Neural crest cell (in vitro differentiated cells): ENCODE results near the gene COLEC11. TPM values are rescaled to one million over a fixed set of nuclear protein-coding genes. Genes with fewer than 3 reads are reported as not detected.

ENCODE experiments used
- DNase-seq: peaks from one replicate; pipeline ENCODE4 v3.0.0; 2021; ENCODE audit warnings: low read depth, mixed read lengths, low spot score
- H3K27ac Mint-ChIP-seq: one replicate; pipeline ENCODE4 v1.8.0; 2021; ENCODE audit warnings: mild to moderate bottlenecking, mixed read lengths; ENCODE audit not compliant: unreplicated experiment
- H3K27me3 Mint-ChIP-seq: 2 replicates; pipeline ENCODE4 v1.8.0; 2021; ENCODE audit warnings: low read depth, mild to moderate bottlenecking, mixed read lengths
- H3K36me3 Mint-ChIP-seq: 2 replicates; pipeline ENCODE4 v1.8.0; 2021; ENCODE audit warnings: low read depth, mild to moderate bottlenecking, mixed read lengths
- H3K4me1 Mint-ChIP-seq: 2 replicates; pipeline ENCODE4 v1.8.0; 2021; ENCODE audit warnings: mixed read lengths
- H3K4me3 Mint-ChIP-seq: one replicate; pipeline ENCODE4 v1.8.0; 2021; ENCODE audit warnings: mild to moderate bottlenecking, mixed read lengths
- H3K9me3 Mint-ChIP-seq: 2 replicates; pipeline ENCODE4 v1.8.0; 2021; ENCODE audit warnings: mixed read lengths
- total RNA-seq: library from RNA; stranded (reverse); gene quantifications from 2 replicates; pipeline ENCODE4 v1.2.1, GENCODE V29; 2021
- TF ChIP-seq, protein P1 (sequence below): fragments of 200-600 bp; sonication (generic); conservative IDR thresholded peaks from 2 replicates; pipeline ENCODE4 v1.5.0; 2021; ENCODE audit warnings: antibody characterized with exemption, mild to moderate bottlenecking

The COLEC11 gene
- total RNA-seq, 1 donor from 2014 or later: not detected

DNA sequence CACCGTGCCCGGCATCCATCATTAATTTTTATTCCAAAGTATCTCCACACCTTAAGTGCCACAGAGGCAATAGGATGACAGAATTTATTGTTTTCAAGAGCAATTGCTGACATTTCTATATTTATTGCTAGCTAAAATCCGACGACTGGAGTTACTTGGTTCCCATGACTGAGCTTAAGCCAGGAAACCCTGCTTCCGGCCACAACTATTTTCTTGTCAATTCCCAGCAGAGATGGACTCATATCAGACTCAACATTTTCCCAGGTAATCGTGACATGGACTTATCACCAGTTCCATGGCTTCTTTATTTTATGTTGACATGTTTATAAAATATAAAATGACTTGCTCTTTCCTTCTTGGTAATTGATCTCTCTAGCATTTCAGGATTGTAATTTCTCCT is 87.9 kb downstream of the COLEC11 start:
- Mint-ChIP-seq H3K4me1 (no peaks in the 10 kb centered on the region), H3K27me3 (peaks cover 10% of the 10 kb centered on the region), H3K27ac (no peak overlapping the region), H3K9me3 (peaks cover 4% of the 10 kb centered on the region), H3K4me3 (no peak overlapping the region), H3K36me3 (no peaks in the 10 kb centered on the region)
- no peak for DNase-seq
- TF ChIP-seq, protein P1, sequence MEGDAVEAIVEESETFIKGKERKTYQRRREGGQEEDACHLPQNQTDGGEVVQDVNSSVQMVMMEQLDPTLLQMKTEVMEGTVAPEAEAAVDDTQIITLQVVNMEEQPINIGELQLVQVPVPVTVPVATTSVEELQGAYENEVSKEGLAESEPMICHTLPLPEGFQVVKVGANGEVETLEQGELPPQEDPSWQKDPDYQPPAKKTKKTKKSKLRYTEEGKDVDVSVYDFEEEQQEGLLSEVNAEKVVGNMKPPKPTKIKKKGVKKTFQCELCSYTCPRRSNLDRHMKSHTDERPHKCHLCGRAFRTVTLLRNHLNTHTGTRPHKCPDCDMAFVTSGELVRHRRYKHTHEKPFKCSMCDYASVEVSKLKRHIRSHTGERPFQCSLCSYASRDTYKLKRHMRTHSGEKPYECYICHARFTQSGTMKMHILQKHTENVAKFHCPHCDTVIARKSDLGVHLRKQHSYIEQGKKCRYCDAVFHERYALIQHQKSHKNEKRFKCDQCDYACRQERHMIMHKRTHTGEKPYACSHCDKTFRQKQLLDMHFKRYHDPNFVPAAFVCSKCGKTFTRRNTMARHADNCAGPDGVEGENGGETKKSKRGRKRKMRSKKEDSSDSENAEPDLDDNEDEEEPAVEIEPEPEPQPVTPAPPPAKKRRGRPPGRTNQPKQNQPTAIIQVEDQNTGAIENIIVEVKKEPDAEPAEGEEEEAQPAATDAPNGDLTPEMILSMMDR: no peak

DNA sequence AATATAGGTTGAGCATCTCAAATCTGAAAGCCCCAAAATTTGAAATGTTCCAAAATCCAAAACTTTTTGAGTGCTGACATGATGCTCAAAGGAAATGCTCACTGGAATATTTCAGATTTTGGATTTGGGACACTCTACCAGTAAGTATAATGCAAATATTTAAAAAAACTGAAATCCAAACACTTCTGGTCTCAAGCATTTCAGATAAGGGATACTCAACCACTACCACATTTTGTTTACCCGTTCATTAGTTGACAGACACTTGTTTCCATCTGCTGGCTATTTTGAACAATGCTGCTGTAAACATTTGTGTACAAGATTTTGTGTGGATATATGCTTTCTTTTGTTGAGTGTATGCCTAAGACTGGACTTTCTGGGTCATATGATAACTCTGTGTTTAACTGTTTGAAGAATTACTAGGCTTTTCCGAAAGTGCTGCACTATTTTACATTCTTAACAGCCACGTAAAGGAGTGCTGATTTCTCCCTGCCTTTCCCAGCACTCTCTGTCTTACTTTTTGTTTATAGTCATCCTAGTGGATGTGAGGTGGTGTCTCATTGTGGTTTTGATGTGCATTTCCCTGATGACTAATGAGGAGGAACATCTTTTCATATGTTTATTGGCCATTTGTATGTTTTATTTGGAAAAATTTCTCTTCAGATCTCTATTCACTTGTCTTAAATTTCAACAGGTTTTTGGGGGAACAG is 89.0 kb downstream of the COLEC11 start:
- no peak overlapping the region for H3K4me3 Mint-ChIP-seq
- no peaks in the 10 kb centered on the region for H3K4me1 Mint-ChIP-seq
- no peak overlapping the region for H3K27ac Mint-ChIP-seq
- peaks cover 10% of the 10 kb centered on the region for H3K27me3 Mint-ChIP-seq
- DNase-seq: no peak
- no peaks in the 10 kb centered on the region for H3K36me3 Mint-ChIP-seq
- TF ChIP-seq, protein P1: no peak
- H3K9me3 Mint-ChIP-seq: peaks cover 8% of the 10 kb centered on the region

DNA sequence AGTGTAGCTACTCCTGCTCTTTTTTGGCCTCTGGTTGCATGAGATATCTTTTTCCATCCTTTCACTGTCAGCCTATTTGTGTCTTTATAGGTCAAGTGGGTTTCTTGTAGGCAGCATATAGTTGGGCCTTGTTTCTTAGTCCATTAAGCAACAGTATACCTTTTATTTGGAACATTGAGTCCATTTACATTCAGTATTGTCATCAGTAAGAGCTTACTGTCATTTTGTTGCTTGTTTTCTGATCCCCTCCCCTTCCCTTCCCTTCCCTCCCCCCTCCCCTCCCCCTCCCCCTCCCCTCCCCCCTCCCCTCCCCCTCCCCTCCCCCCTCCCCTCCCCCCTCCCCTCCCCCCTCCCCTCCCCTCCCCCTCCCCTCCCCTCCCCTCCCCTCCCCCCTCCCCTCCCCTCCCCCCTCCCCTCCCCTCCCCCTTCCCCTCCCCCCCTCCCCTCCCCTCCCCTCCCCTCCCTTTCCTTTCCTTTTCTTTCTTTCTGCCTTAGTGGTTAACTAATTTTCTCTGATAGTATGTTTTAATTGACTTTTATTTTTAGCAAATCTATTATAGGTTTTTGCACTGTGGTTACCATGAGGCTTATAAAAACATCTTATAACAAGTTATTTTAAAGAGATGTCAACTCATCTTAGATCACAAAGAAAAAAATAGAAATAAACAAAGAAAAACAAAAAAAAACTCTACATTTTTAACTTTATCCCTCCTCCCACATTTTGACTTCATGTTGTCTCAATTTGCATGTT is 95.3 kb downstream of the COLEC11 start:
- TF ChIP-seq, protein P1: no peak
- DNase-seq: no peak
- Mint-ChIP-seq H3K27ac (no peak overlapping the region), H3K4me1 (no peaks in the 10 kb centered on the region), H3K36me3 (no peaks in the 10 kb centered on the region), H3K27me3 (peaks cover 9% of the 10 kb centered on the region), H3K9me3 (peaks cover 8% of the 10 kb centered on the region), H3K4me3 (no peak overlapping the region)

DNA sequence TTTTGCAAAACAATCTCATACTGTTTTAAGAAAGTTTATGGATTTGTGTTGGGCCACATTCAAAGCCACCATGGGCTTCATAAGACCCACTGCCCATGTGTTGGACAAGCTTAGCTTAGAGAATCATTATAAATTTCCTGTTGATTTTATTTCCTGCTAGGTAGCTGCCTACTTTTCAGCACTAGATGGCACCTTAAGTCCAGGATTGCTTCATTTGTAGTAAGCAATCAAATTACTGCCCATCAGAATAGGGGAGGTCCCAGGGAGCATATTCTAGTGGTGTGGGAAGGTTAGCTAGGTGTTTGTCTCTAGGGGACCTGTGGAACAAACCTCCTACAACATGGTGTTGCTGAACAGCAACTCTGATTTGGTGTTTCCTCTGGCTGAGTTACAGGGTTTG is 97.5 kb downstream of the COLEC11 start:
- DNase-seq: no peak
- Mint-ChIP-seq H3K9me3 (peaks cover 5% of the 10 kb centered on the region), H3K4me1 (no peaks in the 10 kb centered on the region), H3K27me3 (peaks cover 3% of the 10 kb centered on the region), H3K36me3 (no peaks in the 10 kb centered on the region), H3K27ac (no peak overlapping the region), H3K4me3 (no peak overlapping the region)
- TF ChIP-seq, protein P1: peak; percentile 64

Other genes with a start within 250 kb of the COLEC11 start
- 33.0 and 34.9 TPM in 2 replicates for gene EIPR1, start 217.3 kb upstream of the COLEC11 start, total RNA-seq
- gene TRAPPC12, start 215.4 kb upstream of the COLEC11 start, total RNA-seq: 96.9 and 104 TPM in 2 replicates
- 32.4 and 32.8 TPM in 2 replicates for gene ADI1, start 75.6 kb upstream of the COLEC11 start, total RNA-seq
- 28.9 and 33.7 TPM in 2 replicates for gene RNASEH1, start 36.8 kb upstream of the COLEC11 start, total RNA-seq
- 1,758 and 1,929 TPM in 2 replicates for gene RPS7, start 19.9 kb upstream of the COLEC11 start, total RNA-seq
- gene ALLC, start 63.1 kb downstream of the COLEC11 start, total RNA-seq: not detected in 2 replicates
- gene DCDC2C, start 108.5 kb downstream of the COLEC11 start, total RNA-seq: not detected in 2 replicates